Activated CD4-positive, alpha-beta memory T cell treated with anti-CD3 and anti-CD28 coated beads, Interleukin-2, amount 10 ng/mL, durations not matched to agents 7 days and 5 days (primary cell): ENCODE results near the gene ULBP2. TPM values are rescaled to one million over a fixed set of nuclear protein-coding genes. Genes with fewer than 3 reads are reported as not detected.
"Not testable (repeated sequence)": the region's sequence is repeated elsewhere in the genome, so short reads cannot be mapped to it uniquely, and the experiment has no call there.

Source experiments
- CTCF ChIA-PET: fragments of 350-600 bp; sonication (Branson Sonifier 250); formaldehyde crosslinking; loops from one replicate; lab custom pipeline; 2021; ENCODE audit warnings: antibody characterized with exemption, inconsistent platforms; lab: Charles Lee
- POLR2A ChIA-PET: fragments of 350-600 bp; sonication (Branson Sonifier 250); formaldehyde crosslinking; loops from one replicate; lab custom pipeline; 2021; ENCODE audit warnings: antibody characterized with exemption; lab: Charles Lee
- DNase-seq: peaks from one replicate; pipeline ENCODE4 v3.0.0-alpha.2; 2020
- H3K27ac Mint-ChIP-seq: one replicate; pipeline ENCODE4 v1.8.0; 2021; ENCODE audit warnings: mild to moderate bottlenecking, mixed read lengths
- H3K27me3 Mint-ChIP-seq: one replicate; pipeline ENCODE4 v1.8.0; 2021; ENCODE audit warnings: mixed read lengths
- H3K36me3 Mint-ChIP-seq: one replicate; pipeline ENCODE4 v1.8.0; 2021; ENCODE audit warnings: low read depth, mixed read lengths
- H3K4me1 Mint-ChIP-seq: one replicate; pipeline ENCODE4 v1.8.0; 2021; ENCODE audit warnings: mixed read lengths
- H3K4me3 Mint-ChIP-seq: one replicate; pipeline ENCODE4 v1.8.0; 2021; ENCODE audit warnings: mild to moderate bottlenecking, mixed read lengths
- H3K9me3 Mint-ChIP-seq: one replicate; pipeline ENCODE4 v1.8.0; 2021; ENCODE audit warnings: mixed read lengths
- total RNA-seq, 2 experiments: library from RNA; stranded (reverse); gene quantifications; one replicate each; pipeline ENCODE4 v1.2.3, GENCODE V29; 2021

ULBP2 gene
- total RNA-seq, 2 experiments from 2014 or later: 1.5 to 1.8 TPM

- H3K36me3 Mint-ChIP-seq, H3K9me3 Mint-ChIP-seq, H3K27ac Mint-ChIP-seq, DNase-seq, CTCF ChIA-PET: not testable (repeated sequence)
- POLR2A ChIA-PET: interaction anchor here (1.3 kb wide), 1 partner anchor 67 kb away, joined by 3 read pairs; no protein-coding TSS in a partner anchor
- peak overlapping the region; percentile 63 for H3K4me3 Mint-ChIP-seq
- H3K4me1 Mint-ChIP-seq: peaks cover 54% of the 10 kb centered on the region
- peaks cover 91% of the 10 kb centered on the region for H3K27me3 Mint-ChIP-seq
Observed at GRCh38 chr6:149938013-149938570, 3.7 kb upstream of the ULBP2 start.

GRCh38 chr6:149938571-149939355 lies 3.1 kb upstream of the ULBP2 start:
- Mint-ChIP-seq H3K9me3 (no peaks in the 10 kb centered on the region), H3K27ac (no peak overlapping the region), H3K36me3 (peaks cover 3% of the 10 kb centered on the region), H3K4me1 (peaks cover 54% of the 10 kb centered on the region), H3K27me3 (peaks cover 90% of the 10 kb centered on the region), H3K4me3 (peak overlapping the region; percentile 63)
- ChIA-PET POLR2A (interaction anchor here (1.3 kb wide), 1 partner anchor 66 kb away, joined by 3 read pairs; no protein-coding TSS in a partner anchor), CTCF (no interaction called here)
- peak; percentile 52 for DNase-seq

GRCh38 chr6:149939356-149939648 lies 2.5 kb upstream of the ULBP2 start:
- peaks cover 3% of the 10 kb centered on the region for H3K36me3 Mint-ChIP-seq
- no peaks in the 10 kb centered on the region for H3K9me3 Mint-ChIP-seq
- DNase-seq: no peak
- CTCF ChIA-PET: no interaction called here
- H3K27ac Mint-ChIP-seq: no peak overlapping the region
- POLR2A ChIA-PET: interaction anchor here (1.3 kb wide), 1 partner anchor 65 kb away, joined by 3 read pairs; no protein-coding TSS in a partner anchor
- peaks cover 52% of the 10 kb centered on the region for H3K4me1 Mint-ChIP-seq
- H3K27me3 Mint-ChIP-seq: peaks cover 90% of the 10 kb centered on the region
- H3K4me3 Mint-ChIP-seq: peak overlapping the region; percentile 63

GRCh38 chr6:149939909-149940671 lies 1.7 kb upstream of the ULBP2 start:
- CTCF ChIA-PET: interaction anchor here (1.0 kb wide), 1 partner anchor 77 kb away, joined by 4 read pairs; no protein-coding TSS in a partner anchor
- Mint-ChIP-seq H3K36me3 (peaks cover 3% of the 10 kb centered on the region), H3K27ac (no peak overlapping the region), H3K4me1 (peaks cover 45% of the 10 kb centered on the region), H3K4me3 (peak overlapping the region; percentile 53), H3K27me3 (peaks cover 84% of the 10 kb centered on the region), H3K9me3 (no peaks in the 10 kb centered on the region)
- POLR2A ChIA-PET: interaction anchor here (1.1 kb wide), 1 partner anchor 222 kb away, joined by 3 read pairs; the partner anchor contains the start of gene LATS1
- no peak for DNase-seq

- ChIA-PET POLR2A (interaction anchor here (1.1 kb wide), 1 partner anchor 223 kb away, joined by 3 read pairs; the partner anchor contains the start of gene LATS1), CTCF (interaction anchor here (1.0 kb wide), 1 partner anchor 76 kb away, joined by 4 read pairs; no protein-coding TSS in a partner anchor)
- H3K4me3 Mint-ChIP-seq: peak overlapping the region; percentile 53
- no peak for DNase-seq
- no peak overlapping the region for H3K27ac Mint-ChIP-seq
- H3K4me1 Mint-ChIP-seq: peaks cover 42% of the 10 kb centered on the region
- no peaks in the 10 kb centered on the region for H3K9me3 Mint-ChIP-seq
- peaks cover 3% of the 10 kb centered on the region for H3K36me3 Mint-ChIP-seq
- H3K27me3 Mint-ChIP-seq: peaks cover 81% of the 10 kb centered on the region
Observed at GRCh38 chr6:149940672-149940982, 1.2 kb upstream of the ULBP2 start.

GRCh38 chr6:149942461-149942829 lies 631 bp downstream of the ULBP2 start:
- peaks cover 42% of the 10 kb centered on the region for H3K4me1 Mint-ChIP-seq
- ChIA-PET POLR2A (interaction anchor here (0.8 kb wide), 1 partner anchor 95 kb away, joined by 3 read pairs; no protein-coding TSS in a partner anchor), CTCF (no interaction called here)
- no peak overlapping the region for H3K27ac Mint-ChIP-seq
- H3K27me3 Mint-ChIP-seq: peaks cover 69% of the 10 kb centered on the region
- DNase-seq: no peak
- peaks cover 3% of the 10 kb centered on the region for H3K36me3 Mint-ChIP-seq
- H3K9me3 Mint-ChIP-seq: no peaks in the 10 kb centered on the region
- H3K4me3 Mint-ChIP-seq: peak overlapping the region; percentile 92

- POLR2A ChIA-PET, H3K27ac Mint-ChIP-seq, H3K36me3 Mint-ChIP-seq, CTCF ChIA-PET, DNase-seq, H3K9me3 Mint-ChIP-seq: not testable (repeated sequence)
- Mint-ChIP-seq H3K4me1 (peaks cover 39% of the 10 kb centered on the region), H3K4me3 (peak overlapping the region; percentile 39), H3K27me3 (peaks cover 67% of the 10 kb centered on the region)
Observed at GRCh38 chr6:149943321-149943720, 1.5 kb downstream of the ULBP2 start.

GRCh38 chr6:149945276-149945675 lies 3.5 kb downstream of the ULBP2 start:
- CTCF ChIA-PET, H3K4me3 Mint-ChIP-seq, H3K9me3 Mint-ChIP-seq, H3K27ac Mint-ChIP-seq, DNase-seq, H3K36me3 Mint-ChIP-seq, POLR2A ChIA-PET: not testable (repeated sequence)
- Mint-ChIP-seq H3K27me3 (peaks cover 64% of the 10 kb centered on the region), H3K4me1 (peaks cover 21% of the 10 kb centered on the region)

- H3K27me3 Mint-ChIP-seq: peaks cover 66% of the 10 kb centered on the region
- CTCF ChIA-PET, H3K4me1 Mint-ChIP-seq, DNase-seq, POLR2A ChIA-PET, H3K4me3 Mint-ChIP-seq, H3K27ac Mint-ChIP-seq, H3K36me3 Mint-ChIP-seq, H3K9me3 Mint-ChIP-seq: not testable (repeated sequence)
Observed at GRCh38 chr6:149946631-149947030, 4.8 kb downstream of the ULBP2 start.

GRCh38 chr6:149947533-149947932 lies 5.7 kb downstream of the ULBP2 start:
- peaks cover 69% of the 10 kb centered on the region for H3K27me3 Mint-ChIP-seq
- H3K36me3 Mint-ChIP-seq, CTCF ChIA-PET, H3K9me3 Mint-ChIP-seq, H3K4me1 Mint-ChIP-seq, H3K27ac Mint-ChIP-seq, H3K4me3 Mint-ChIP-seq, POLR2A ChIA-PET, DNase-seq: not testable (repeated sequence)

- no peaks in the 10 kb centered on the region for H3K9me3 Mint-ChIP-seq
- H3K27me3 Mint-ChIP-seq: peaks cover 69% of the 10 kb centered on the region
- no peak for DNase-seq
- no peak overlapping the region for H3K4me3 Mint-ChIP-seq
- no peak overlapping the region for H3K27ac Mint-ChIP-seq
- no peaks in the 10 kb centered on the region for H3K4me1 Mint-ChIP-seq
- no peaks in the 10 kb centered on the region for H3K36me3 Mint-ChIP-seq
- ChIA-PET POLR2A (no interaction called here), CTCF (no interaction called here)
Observed at GRCh38 chr6:149948011-149948410, 6.2 kb downstream of the ULBP2 start.

- CTCF ChIA-PET: no interaction called here
- no peaks in the 10 kb centered on the region for H3K36me3 Mint-ChIP-seq
- no peaks in the 10 kb centered on the region for H3K9me3 Mint-ChIP-seq
- H3K4me3 Mint-ChIP-seq: no peak overlapping the region
- no peak for DNase-seq
- no peak overlapping the region for H3K27ac Mint-ChIP-seq
- POLR2A ChIA-PET: no interaction called here
- H3K4me1 Mint-ChIP-seq: peaks cover 5% of the 10 kb centered on the region
- peaks cover 70% of the 10 kb centered on the region for H3K27me3 Mint-ChIP-seq
Observed at GRCh38 chr6:149948616-149949015, 6.8 kb downstream of the ULBP2 start.

- Mint-ChIP-seq H3K27ac (no peak overlapping the region), H3K27me3 (peaks cover 69% of the 10 kb centered on the region), H3K4me3 (no peak overlapping the region), H3K4me1 (peaks cover 11% of the 10 kb centered on the region), H3K36me3 (no peaks in the 10 kb centered on the region), H3K9me3 (no peaks in the 10 kb centered on the region)
- DNase-seq: no peak
- POLR2A ChIA-PET: no interaction called here
- CTCF ChIA-PET: no interaction called here
Observed at GRCh38 chr6:149950423-149950822, 8.6 kb downstream of the ULBP2 start.
